BLaER1 treated with 17β-estradiol and CSF1 and Interleukin-3, amounts not matched to agents 10 nM and 100 nM (cell line): Measurements from ENCODE around the gene POLR1E.
"Not testable (repeated sequence)": the region's sequence is repeated elsewhere in the genome, so short reads cannot be mapped to it uniquely, and the experiment has no call there.

ENCODE experiments used
- H3K27ac ChIP-seq, 11 experiments: shearing (Covaris generic); formaldehyde crosslinking; 2 replicates each; pipeline ENCODE4 v1.8.1; 2022
- H3K27me3 ChIP-seq, 11 experiments: shearing (Covaris generic); formaldehyde crosslinking; 2 replicates each; pipeline ENCODE4 v1.8.1; 2022
- H3K36me3 ChIP-seq, 11 experiments: shearing (Covaris generic); formaldehyde crosslinking; 2 replicates each; pipeline ENCODE4 v1.8.1; 2022
- H3K4me1 ChIP-seq, 10 experiments: shearing (Covaris generic); formaldehyde crosslinking; 2 replicates each; pipeline ENCODE4 v1.8.1; 2022
- H3K4me2 ChIP-seq, 11 experiments: shearing (Covaris generic); formaldehyde crosslinking; 2 replicates each; pipeline ENCODE4 v1.8.1; 2022
- H3K4me3 ChIP-seq, 10 experiments: shearing (Covaris generic); formaldehyde crosslinking; 2 replicates each; pipeline ENCODE4 v1.8.1; 2022
- H3K9ac ChIP-seq, 11 experiments: shearing (Covaris generic); formaldehyde crosslinking; 2 replicates each; pipeline ENCODE4 v1.8.1; 2022
- H3K9me3 ChIP-seq, 11 experiments: shearing (Covaris generic); formaldehyde crosslinking; replicated peaks in 1 of 11; 2 replicates each; pipeline ENCODE4 v1.8.1; 2022
- H4K20me1 ChIP-seq, 11 experiments: shearing (Covaris generic); formaldehyde crosslinking; 2 replicates each; pipeline ENCODE4 v1.8.1; 2022
- Cebpa-rat ChIP-seq, 11 experiments: shearing (Covaris generic); IDR thresholded peaks; 2 replicates each; pipeline ENCODE4 v1.8.1; 2022

POLR1E gene

DNA sequence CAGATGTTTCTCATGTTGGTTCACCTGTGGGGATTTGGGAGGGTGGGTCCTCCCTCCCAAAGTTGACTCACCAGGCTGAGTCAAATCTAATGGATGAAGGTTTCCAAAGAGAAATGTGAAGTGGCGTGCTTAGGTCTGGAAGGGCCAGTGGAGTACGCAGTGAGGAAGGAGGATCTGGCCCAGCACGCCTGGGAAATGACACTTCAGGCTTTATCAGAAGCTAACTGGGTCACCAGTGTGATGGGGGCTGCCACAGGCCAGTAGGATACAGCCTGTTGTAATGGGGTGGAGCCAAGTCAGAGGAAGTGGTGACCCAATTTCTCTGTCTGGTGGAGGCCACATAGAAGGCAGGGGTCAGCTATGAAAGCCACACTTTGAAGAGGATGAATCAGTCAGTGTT is 18.0 kb downstream of the POLR1E start:
- Histone ChIP-seq H3K36me3 (peaks cover 73 to 100% (median 99%) of the 10 kb centered on the region in 11 experiments), H3K27me3 (no peaks in the 10 kb centered on the region), H3K27ac (no peak overlapping the region), H3K9ac (no peak overlapping the region), H3K4me3 (no peak overlapping the region), H4K20me1 (peaks cover 0 to 55% (median 22%) of the 10 kb centered on the region in 11 experiments; a peak in 14 of 22 replicates), H3K9me3 (no peaks in the 10 kb centered on the region), H3K4me1 (peaks cover 4 to 32% (median 11%) of the 10 kb centered on the region in 10 experiments; a peak in 13 of 20 replicates), H3K4me2 (peak overlapping the region in 2 of 11 experiments; percentile 18 to 41; a peak in 3 of 22 replicates)
- TF ChIP-seq Cebpa-rat (IDR thresholded peaks at IDR 0.05) = no peak

DNA sequence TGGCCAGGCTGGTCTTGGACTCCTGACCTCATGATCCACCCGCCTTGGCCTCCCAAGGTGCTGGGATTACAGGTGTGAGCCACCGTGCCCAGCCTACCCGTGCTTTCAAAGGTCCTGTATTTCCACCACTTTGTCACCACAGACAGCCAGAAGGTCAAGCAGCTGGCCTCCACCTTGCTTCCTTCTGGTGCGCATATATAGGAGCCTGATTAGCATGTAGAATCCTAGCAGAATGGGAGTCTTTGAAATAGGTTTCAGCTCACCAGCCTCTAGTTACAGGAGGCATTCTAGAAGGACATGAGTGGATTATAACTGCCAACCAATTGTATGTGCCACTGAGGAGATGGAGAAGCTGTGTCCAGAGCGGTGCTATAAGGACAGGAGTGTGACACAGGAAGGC is 18.9 kb downstream of the POLR1E start:
- Histone ChIP-seq H3K4me3 (no peak overlapping the region), H3K36me3 (peaks cover 64 to 100% (median 95%) of the 10 kb centered on the region in 11 experiments), H3K9me3 (no peaks in the 10 kb centered on the region), H3K27ac (no peak overlapping the region), H3K27me3 (no peaks in the 10 kb centered on the region), H3K4me2 (no peak overlapping the region), H3K4me1 (peaks cover 4 to 32% (median 11%) of the 10 kb centered on the region in 10 experiments; a peak in 13 of 20 replicates), H4K20me1 (peaks cover 0 to 51% (median 20%) of the 10 kb centered on the region in 11 experiments; a peak in 13 of 22 replicates), H3K9ac (no peak overlapping the region)
- no peak for TF ChIP-seq Cebpa-rat (IDR thresholded peaks at IDR 0.05)

DNA sequence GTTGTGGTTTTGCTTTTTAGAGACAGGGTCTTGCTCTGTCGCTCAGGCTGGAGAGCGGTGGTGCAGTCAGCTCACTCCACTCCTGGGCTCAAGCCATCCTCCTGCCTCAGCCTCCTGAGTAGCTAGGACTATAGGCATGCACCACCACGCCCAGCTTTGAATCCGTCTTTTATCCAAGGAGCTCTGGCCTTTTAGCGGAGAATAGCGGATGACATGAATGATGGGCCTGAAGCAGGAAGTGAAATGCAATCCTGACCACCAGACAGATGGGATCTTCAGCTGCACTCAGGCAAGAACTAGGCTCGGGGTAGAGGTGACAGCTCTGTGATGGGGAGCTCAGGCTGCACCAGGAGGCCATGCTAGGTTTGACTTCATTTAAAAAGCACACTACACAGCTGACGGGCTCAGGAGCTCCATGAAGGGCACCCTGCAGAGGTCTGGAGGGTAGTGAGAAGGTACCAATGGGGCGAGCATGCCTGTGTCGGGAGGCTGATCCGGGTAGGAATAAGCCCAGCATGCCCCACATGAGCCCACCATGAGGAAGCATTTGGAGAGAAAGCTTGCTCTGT is 21.9 kb downstream of the POLR1E start:
- peak overlapping the region in 1 of 11 experiments; percentile 5; a peak in 1 of 22 replicates for H3K4me2 ChIP-seq
- no peaks in the 10 kb centered on the region for H3K27me3 ChIP-seq
- peaks cover 38 to 81% (median 69%) of the 10 kb centered on the region in 11 experiments for H3K36me3 ChIP-seq
- H4K20me1 ChIP-seq = peaks cover 0 to 44% (median 9%) of the 10 kb centered on the region in 11 experiments; a peak in 11 of 22 replicates
- H3K9ac ChIP-seq = no peak overlapping the region
- peaks cover 4 to 32% (median 11%) of the 10 kb centered on the region in 10 experiments; a peak in 13 of 20 replicates for H3K4me1 ChIP-seq
- H3K9me3 ChIP-seq = no peaks in the 10 kb centered on the region
- H3K27ac ChIP-seq = no peak overlapping the region
- no peak overlapping the region for H3K4me3 ChIP-seq
- no peak for TF ChIP-seq Cebpa-rat (IDR thresholded peaks at IDR 0.05)

DNA sequence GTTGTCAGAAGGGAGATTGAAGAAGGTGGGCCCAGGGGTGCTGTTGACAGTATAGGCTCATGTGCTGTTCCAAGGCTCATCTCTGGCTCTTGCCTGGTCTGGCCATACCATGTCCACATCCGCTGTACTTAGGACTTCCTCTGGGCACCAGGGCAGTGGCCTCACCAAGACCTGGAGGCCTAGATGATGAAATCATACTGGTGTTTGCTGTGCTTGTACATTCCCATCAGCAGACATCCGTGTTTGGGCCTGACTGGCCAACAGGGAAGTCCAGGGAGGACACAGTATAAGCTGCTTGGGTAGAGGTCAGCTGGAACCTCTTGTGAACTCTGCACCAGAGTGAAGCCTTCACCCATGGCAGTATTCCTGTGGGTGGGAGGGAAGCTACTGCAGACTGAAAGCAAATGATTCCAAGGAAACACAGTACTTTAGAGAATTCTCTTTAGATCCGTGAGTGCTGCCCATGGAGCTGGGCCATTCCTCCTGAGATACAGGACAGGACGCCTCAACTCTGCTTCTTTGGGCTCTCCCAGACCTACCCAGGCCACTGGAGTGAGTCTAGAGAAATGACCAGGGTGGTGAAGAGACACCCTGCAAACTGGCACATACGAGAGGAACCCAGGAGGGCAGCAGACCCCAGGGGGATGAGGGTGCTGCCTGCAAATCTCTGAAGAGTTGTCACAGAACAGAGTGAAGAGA is 22.5 kb downstream of the POLR1E start:
- Histone ChIP-seq H3K9ac (no peak overlapping the region; a peak in 1 of 22 replicates), H3K9me3 (no peaks in the 10 kb centered on the region), H3K4me1 (peaks cover 4 to 27% (median 9%) of the 10 kb centered on the region in 10 experiments; a peak in 13 of 20 replicates), H3K36me3 (peaks cover 31 to 75% (median 62%) of the 10 kb centered on the region in 11 experiments), H3K4me2 (no peak overlapping the region), H3K27ac (no peak overlapping the region), H3K4me3 (no peak overlapping the region), H4K20me1 (peaks cover 0 to 44% (median 9%) of the 10 kb centered on the region in 11 experiments; a peak in 10 of 22 replicates), H3K27me3 (no peaks in the 10 kb centered on the region)
- TF ChIP-seq Cebpa-rat (IDR thresholded peaks at IDR 0.05) = no peak

DNA sequence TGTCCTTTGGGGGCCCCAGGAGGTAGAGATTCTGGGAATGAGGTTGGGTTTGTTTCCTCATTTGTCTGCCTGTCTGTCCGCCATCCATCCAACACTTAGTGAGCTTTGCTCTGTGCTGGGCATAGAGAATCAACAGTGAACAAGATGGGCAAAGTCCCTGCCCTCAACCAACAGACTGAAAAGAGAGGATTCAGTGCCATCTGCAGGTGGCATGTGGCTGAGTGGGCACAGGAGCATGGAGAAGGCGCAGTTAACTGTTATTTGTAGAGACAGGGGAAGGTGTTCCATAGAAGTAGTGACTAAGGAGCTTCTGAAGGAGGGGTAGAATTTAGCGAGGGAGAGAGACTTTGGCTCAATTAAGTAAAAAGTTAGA is 23.1 kb downstream of the POLR1E start:
- Histone ChIP-seq H3K4me2 (no peak overlapping the region), H3K9me3 (no peaks in the 10 kb centered on the region), H3K27ac (no peak overlapping the region), H3K4me1 (peaks cover 0 to 22% (median 9%) of the 10 kb centered on the region in 10 experiments; a peak in 13 of 20 replicates), H3K4me3 (no peak overlapping the region), H4K20me1 (peaks cover 0 to 44% (median 7%) of the 10 kb centered on the region in 11 experiments; a peak in 10 of 22 replicates), H3K36me3 (peaks cover 26 to 69% (median 57%) of the 10 kb centered on the region in 11 experiments), H3K9ac (no peak overlapping the region), H3K27me3 (no peaks in the 10 kb centered on the region)
- TF ChIP-seq Cebpa-rat (IDR thresholded peaks at IDR 0.05) = no peak

DNA sequence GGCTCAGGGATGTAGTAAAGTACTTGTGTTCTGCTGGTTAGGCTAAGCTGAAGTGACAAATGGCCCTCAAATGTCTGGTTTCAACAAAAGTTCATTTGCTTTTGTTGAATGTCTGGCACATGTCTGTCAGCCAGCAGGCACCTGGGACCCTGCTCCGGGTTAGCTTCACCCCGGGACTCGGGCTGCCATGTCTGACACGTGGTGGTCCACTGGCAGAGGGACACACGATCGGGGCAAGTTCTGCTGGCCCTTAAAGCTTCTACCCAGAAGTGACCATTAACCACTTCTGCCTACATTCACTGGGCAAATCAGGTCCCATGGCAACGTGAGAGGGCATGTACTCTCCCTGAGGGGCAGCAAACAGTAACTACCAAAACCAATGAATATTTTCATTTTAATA is 23.8 kb downstream of the POLR1E start:
- no peaks in the 10 kb centered on the region for H3K27me3 ChIP-seq
- peaks cover 20 to 62% (median 50%) of the 10 kb centered on the region in 11 experiments; a peak in 21 of 22 replicates for H3K36me3 ChIP-seq
- no peak for TF ChIP-seq Cebpa-rat (IDR thresholded peaks at IDR 0.05)
- no peak overlapping the region for H3K4me2 ChIP-seq
- H3K4me1 ChIP-seq = peaks cover 0 to 19% (median 8%) of the 10 kb centered on the region in 10 experiments; a peak in 8 of 20 replicates
- no peak overlapping the region for H3K9ac ChIP-seq
- H3K4me3 ChIP-seq = no peak overlapping the region
- H3K9me3 ChIP-seq = no peaks in the 10 kb centered on the region
- H4K20me1 ChIP-seq = peaks cover 0 to 37% (median 7%) of the 10 kb centered on the region in 11 experiments; a peak in 10 of 22 replicates
- H3K27ac ChIP-seq = no peak overlapping the region

DNA sequence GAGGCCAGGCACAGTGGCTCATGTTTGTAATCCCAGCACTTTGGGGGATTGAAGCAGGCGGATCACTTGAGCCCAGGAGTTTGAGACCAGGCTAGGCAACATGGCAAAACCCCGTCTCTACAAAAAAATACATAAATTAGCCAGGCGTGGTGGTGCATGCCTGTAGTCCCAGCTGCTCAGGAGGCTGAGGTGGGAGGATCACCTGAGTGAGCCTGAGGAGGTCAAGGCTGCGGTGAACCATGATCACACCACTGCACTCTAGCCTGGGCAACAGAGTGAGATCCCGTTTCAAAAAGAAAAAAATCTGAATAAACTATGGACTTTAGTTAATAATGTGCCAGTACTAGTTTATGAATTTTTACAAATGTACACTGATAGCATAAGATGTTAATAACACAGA is 24.3 kb downstream of the POLR1E start:
- H3K4me1 ChIP-seq = peaks cover 0 to 19% (median 8%) of the 10 kb centered on the region in 10 experiments; a peak in 8 of 20 replicates
- not testable (repeated sequence) for H3K9me3 ChIP-seq, H3K9ac ChIP-seq, H3K27me3 ChIP-seq, H3K4me3 ChIP-seq, H3K4me2 ChIP-seq, H3K27ac ChIP-seq
- H3K36me3 ChIP-seq = peaks cover 18 to 57% (median 44%) of the 10 kb centered on the region in 11 experiments; a peak in 21 of 22 replicates
- peaks cover 0 to 34% (median 4%) of the 10 kb centered on the region in 11 experiments; a peak in 9 of 22 replicates for H4K20me1 ChIP-seq

DNA sequence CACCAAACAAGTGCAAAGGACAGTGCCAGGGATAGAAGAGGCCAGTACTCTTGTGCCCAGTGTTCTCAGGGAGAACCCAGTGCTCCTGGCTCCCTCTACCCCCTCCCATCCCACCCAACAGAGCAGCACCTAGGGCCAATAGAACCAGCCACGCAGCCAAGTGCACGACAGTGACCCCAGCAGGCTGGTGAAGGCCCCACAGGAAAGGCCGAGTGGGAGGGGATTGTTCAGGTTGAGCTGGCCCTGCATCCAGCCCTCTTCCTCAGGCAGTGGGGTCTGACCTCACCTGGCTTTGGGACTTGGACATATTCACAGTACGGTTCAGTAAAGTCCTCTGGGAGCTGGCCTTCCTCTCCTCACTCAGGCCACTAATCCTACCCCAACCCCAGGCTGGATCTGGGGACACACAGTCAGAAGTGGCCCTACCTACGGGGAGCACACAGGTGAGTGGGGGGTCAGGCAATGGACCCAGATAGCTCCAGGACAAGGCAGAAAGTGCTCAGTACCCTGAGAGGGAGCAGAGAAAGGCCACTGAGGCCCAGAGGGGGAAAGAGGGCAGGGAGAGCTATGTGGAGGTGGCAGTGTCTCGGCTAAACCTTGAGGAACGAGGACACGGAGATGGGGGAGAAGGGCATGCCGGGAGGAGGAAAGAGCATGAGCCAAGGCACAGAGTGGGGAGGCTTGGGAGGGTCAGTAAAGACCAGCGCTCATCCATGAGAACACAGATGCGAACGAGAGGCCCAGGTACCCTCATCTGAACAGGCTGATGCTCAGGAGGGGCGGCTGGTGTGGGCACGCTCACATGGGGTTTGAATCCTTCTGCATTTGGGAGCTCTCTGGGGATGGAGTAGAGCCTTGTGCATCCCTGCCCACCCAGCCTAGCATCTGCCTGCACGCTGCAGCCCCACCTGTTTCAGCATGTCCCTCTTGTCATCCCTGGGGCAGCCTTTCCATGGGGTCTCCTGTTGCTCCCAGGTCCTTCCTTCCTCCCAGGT is 25.6 kb downstream of the POLR1E start:
- no peaks in the 10 kb centered on the region for H3K9me3 ChIP-seq
- peaks cover 0 to 19% (median 8%) of the 10 kb centered on the region in 10 experiments; a peak in 8 of 20 replicates for H3K4me1 ChIP-seq
- H3K27me3 ChIP-seq = no peaks in the 10 kb centered on the region
- no peak overlapping the region for H3K4me2 ChIP-seq
- H4K20me1 ChIP-seq = peaks cover 0 to 27% (median 0%) of the 10 kb centered on the region in 11 experiments; a peak in 6 of 22 replicates
- H3K36me3 ChIP-seq = peaks cover 22 to 52% (median 32%) of the 10 kb centered on the region in 11 experiments; a peak in 21 of 22 replicates
- no peak overlapping the region for H3K9ac ChIP-seq
- no peak overlapping the region for H3K27ac ChIP-seq
- no peak for TF ChIP-seq Cebpa-rat (IDR thresholded peaks at IDR 0.05)
- no peak overlapping the region for H3K4me3 ChIP-seq
